T-helper 9 cell (primary cell): ENCODE data around the gene SF3B6.
A peak's percentile ranks its signal among the peaks of the same experiment; 100 is the strongest.
"Not testable (repeated sequence)": the region's sequence is repeated elsewhere in the genome, so short reads cannot be mapped to it uniquely, and the experiment has no call there.

Experiments
- DNase-seq: peaks from one replicate; pipeline ENCODE4 v3.0.0-alpha.2; 2020

The SF3B6 gene

DNA sequence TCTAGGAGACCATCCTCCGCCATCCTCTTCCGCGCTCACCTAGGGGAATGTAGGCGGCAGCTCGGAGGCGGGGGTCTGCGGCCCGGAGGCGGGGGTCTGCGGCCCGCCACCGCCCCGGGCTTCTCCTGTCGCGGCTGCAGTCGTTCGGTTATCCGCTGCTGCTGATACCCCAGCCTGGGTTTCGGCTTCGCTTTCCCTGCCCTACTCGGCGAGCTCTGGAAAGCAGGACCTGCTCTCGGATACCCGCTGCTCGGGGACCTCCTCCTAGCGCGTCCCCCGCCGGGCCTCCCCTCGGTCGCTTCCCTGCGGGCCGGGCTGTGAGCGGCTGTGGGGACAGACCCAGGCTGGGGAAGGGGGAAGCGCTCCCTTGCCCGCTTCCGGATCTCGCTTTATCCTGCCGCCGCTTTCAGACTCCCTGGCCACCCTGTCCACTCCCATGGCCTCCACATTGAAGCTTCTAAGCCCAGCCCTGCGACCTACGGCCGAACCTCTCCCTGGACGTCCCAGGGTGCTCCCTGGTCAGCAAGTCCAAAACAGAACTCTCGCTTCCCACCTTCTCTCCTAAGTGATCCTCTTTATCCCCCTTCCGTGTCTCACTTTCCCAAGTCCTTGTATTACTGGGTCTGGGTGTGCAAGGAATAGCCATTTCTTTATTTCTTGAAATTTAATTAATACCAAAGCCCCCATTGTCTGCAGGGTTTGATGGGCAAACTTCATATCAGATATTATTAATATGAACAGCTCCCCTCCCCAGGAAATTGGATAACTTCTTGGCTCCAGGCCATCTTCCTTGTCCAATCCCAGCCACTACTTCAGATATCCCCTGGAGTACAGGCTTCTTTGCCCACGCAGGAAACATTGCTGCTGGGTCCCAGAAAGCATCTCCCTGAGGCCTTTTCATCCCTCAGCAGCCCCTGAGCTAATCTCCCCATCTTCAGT is 25.8 kb downstream of the SF3B6 start:
- DNase-seq = no peak

- peak; percentile 57 for DNase-seq
These were observed 26.6 kb downstream of the SF3B6 start, which contains the start of gene FKBP1B for GRCh38 chr2:24049485-24050021. Gene FKBP1B (plus strand): TSS chr2:24049741. CDS start chr2:24049850, 109 bp downstream.

- no peak for DNase-seq
These were observed 27.2 kb downstream of the SF3B6 start for GRCh38 chr2:24048769-24049484.

GRCh38 chr2:24047703-24048033 is 28.5 kb downstream of the SF3B6 start:
- DNase-seq = no peak

DNA sequence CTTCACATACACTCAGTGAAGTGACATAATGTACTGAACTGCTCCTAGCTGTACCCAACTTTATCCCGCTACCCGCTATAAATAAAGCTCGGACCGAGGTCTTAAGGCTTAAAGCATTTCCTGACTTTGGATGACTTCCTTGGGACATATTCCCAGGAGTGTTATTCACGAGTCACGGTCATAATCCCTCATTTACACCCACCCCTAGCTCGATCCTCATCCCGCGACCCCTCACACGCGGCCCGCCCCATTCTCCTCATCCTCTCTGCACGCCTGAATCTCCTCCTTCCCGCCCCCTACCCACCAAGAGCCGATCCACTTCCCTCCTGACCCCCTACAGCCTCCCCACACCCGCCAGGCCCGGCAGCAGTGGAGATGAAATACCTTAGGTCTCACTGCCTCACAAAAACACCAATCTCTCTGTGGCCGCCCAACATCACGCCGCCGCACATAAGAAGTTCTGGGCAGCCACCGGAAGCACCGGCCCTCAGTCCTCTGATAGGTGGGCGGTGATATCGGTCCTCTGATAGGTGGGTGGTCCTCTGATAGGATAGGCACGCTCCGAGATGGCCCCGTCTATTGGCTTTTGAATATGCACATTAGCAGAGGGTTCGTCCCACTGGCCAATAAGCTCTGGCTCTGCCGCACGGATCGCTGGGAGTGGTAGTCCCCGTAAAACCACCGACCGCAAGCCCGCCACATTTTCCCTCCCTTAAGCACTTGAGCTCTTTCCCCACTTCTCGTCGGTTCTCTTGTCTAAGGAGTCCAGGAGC is 29.0 kb downstream of the SF3B6 start, which contains the start of gene WDCP:
WDCP (minus strand) TSS at position 462 of the 773 bp plus-strand sequence. CDS start 7,897 bp downstream, outside the sequence.
- peak; percentile 85 for DNase-seq

DNA sequence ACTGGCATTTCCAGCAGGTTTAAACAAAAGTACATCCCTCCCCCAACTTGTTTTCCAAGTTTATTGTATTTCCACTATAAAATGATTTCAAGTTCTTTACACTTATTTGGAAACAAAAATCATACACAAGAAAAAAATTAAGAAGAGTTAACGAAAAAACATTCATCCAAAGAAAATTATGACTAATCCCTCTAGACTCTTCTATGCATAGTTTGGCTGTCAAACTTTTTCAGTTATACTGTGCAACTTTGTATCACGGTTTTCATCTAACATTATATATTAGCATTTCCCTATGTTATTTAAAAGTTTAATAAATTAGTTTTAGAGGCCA is 29.6 kb downstream of the SF3B6 start:
- no peak for DNase-seq

GRCh38 chr2:24045511-24046508 is 30.3 kb downstream of the SF3B6 start:
- DNase-seq = no peak

DNA sequence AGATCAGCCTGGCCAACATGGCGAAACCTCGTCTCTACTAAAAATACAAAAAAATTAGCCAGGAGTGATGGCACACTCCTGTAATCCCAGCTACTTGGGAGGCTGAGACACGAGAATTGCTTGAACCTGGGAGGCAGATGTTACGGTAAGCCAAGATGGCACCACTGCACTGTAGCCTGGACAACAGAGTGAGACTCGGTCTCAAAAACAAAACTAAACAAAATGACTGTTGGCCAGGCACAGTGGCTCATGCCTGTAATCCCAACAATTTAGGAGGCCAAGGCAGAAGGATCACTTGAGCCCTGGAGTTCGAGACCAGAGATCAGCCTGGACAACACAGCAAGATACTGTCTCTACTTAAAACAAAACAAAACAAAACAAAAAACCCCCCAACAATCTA is 33.0 kb downstream of the SF3B6 start:
- not testable (repeated sequence) for DNase-seq

DNA sequence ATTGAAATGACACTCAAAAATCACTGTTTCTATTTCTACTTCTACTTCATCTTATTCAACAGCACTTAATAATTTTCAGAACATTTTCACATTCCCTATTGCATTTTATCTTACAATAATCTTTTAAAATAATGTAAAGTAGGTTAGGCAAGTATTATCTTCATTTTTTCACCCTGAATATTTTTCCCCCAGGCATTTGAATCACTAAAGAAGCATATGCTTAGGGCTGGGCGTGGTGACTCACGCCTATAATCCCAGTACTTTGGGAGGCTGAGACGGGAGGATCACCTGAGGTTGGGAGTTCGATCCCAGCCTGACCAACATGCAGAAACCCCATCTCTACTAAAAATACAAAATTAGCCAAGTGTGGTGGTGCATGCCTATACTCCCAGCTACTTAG is 35.6 kb downstream of the SF3B6 start:
- no peak for DNase-seq

GRCh38 chr2:24038786-24039499 is 37.2 kb downstream of the SF3B6 start:
- DNase-seq = no peak

DNA sequence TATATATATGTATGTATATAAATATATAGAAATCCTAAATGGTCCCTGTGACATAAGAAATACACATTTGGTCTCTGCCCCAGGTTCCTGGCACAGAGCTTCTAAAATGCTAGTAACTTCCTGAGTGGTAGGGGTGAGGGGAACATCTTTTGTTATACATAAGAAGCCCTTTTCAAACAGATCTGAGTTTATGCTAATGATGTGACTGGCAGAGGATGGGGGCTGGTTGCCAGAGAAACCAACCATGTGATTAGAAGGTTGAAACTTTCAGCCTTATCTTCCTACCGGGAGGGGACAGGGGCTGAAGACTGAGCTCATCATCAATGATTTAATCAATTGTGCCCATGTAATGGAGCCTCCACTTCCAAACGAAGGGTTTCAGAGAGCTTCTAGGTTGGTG is 49.9 kb downstream of the SF3B6 start:
- no peak for DNase-seq

DNA sequence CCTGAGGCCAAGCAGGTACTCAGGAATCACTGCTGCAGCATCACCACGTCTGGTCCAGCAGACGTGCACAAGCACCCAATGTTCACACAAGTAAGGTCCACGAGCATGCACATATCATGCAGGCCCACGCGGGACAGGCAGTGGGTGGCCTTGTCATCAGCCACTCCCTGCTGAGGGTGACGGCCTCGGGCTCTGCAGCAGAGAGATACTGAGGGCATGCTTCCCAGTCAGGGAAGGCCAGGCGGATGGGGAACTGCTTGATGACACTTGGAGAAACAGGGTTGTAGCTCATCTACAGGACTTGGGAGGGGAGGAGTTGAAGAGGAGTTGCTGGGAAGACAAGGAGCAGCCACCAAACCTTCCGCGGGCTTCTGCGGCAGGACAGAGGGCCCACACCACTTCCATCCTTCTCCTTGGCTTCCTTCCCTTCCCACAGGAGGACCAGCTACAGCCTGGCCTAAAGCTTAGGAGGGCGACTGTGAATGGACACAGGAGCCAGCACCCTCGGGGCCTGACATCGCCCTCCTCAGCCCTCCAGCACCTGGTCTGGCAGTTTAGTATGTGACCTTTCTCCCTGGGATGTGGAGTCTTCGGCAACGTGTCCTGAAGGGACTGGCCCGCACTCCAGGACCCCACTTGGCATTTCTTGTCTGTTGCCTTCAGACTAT is 51.0 kb downstream of the SF3B6 start:
- DNase-seq = no peak

GRCh38 chr2:24024018-24024417 is 52.1 kb downstream of the SF3B6 start:
- DNase-seq = no peak

DNA sequence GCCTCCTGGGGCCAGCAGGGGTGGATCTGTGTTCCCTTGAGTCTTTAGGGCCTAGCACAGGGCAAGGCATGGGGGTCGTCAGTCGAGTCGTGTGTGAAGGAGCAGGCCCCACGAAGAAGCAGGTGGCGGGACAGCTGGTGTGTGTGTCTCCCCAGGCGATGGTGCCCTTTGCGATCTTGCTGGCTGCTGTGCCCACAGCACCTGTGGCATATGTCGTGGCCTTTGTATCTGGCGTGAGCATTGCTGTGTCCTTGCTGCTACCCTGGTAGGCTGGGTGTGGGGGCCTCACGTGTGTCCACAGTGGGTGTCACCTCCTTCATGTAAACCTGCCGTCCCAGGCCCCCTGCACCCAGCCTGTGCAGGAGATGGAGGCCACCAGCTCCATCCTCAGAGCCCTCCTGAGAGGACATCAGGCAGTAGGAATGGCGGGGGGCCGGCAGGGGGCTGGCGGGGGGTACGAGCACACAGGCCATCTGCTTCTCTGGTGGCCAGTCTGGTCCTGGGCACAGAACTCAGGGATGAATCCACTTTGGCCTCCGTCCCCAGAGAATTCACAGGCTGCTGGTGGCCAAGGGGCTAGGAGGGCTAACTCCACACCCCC is 53.1 kb downstream of the SF3B6 start:
- DNase-seq = no peak

DNA sequence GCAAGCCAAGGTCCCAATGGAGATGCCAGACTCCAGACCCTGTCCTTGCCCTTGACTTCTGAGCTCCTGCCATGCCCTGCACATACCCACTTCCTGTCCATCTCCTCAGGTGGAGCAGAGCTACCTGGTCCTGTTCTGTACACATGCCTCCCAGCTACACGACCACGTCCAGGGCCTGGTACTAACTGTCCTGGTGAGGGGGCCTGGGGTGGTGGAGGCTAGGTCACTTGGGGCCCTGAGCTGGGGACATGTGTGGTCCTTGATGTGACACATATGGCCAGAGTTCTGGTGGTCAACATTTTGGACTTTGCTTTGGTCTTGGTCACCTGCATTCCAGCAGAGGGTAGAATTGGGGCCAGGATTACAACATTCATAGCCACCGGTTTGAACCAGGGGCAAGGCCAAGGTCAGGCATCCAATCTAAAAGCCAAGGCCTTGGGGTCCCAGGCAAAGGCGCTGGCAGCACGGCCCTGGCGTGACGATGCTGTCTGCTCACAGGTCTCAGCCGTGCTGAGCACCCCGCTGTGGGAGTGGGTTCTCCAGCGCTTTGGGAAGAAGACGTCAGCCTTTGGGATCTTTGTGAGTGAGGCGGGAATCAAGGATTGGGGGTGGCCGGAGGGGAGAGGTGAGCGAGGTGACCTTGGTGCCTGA is 53.7 kb downstream of the SF3B6 start:
- DNase-seq = no peak

DNA sequence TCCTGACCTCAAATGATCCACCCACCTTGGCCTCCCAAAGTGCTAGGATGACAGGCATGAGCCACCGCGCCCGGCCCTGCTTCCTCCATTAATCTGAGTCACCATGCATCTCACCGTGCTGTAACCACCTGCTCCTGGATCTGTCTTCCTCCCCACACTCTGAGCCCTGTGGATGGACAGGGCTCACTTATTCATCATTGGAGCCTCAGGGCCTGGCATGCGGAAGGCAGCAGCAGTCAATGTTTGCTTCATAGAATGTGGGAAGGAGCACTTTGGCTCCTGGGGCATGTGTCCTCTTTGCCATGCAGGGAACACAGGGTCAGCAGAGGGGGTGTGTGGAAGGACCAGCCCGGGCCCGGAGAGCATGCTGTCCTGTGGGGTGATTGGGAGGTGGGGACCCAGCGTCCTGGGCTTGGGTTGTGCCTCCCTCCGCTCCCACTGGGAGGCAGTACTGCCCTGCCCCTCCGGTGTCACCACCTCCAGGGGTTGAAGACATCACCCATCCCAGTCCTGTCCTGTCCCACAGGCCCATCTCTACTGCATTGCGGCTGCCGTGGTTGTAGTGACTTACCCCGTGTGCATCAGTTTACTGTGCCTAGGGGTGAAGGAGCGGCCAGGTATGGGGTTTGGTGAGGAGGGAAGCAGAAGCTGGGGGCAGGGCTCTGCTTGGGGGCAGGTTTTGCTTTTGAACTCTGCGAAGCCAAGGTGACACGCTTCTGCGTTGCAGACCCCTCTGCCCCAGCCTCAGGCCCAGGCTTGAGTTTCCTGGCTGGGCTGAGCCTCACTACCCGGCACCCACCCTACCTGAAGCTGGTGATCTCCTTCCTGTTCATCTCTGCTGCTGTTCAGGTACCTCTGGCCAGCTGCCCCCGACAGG is 54.8 kb downstream of the SF3B6 start:
- no peak for DNase-seq

DNA sequence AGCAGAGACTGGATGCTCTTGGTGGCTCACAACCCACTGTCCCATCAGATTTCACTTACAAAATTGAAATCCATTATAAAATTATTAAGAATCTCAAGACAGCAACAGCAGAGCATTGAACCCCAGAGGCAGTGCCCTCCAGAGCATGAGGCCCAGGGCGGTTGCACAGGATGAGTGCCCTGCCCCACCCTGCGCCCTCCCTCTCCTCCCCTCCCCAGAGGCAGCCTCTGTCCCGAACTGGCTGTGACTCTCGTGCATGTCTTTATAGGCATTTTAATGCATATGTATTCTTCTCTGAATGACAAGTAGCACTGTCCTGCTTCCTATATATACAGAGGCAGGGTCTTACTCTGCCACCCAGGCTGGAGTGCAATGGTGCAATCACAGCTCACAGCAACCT is 55.9 kb downstream of the SF3B6 start:
- DNase-seq = no peak

DNA sequence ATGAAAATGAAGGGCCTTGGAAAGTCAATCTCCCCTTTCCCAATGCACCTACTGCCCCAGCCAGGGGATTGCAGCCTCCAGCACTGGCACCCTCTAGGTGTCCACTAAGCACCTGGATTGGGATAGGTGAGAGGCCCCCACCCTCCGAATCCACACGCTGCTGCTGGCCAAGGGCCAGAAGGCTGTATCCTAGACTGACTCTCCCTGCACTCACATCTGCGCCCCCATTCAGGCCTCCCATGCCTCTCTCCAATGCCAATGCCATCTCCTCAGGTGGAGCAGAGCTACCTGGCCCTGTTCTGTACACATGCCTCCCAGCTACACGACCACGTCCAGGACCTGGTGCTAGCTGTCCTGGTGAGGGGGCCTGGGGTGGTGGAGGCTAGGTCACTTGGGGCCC is 56.4 kb downstream of the SF3B6 start:
- DNase-seq = no peak
